GM12875 (cell line): ENCODE results near the gene BPIFB6.

Experiments
- H3K4me3 ChIP-seq: one replicate; pipeline ENCODE4 v1.5.1; 2011; ENCODE audit warnings: low read depth, low read length, control low read depth
- CTCF ChIP-seq: IDR thresholded peaks from 2 replicates; pipeline ENCODE4 v1.5.1; 2011; ENCODE audit warnings: low read depth, mild to moderate bottlenecking, control low read depth, inconsistent platforms, low read length, moderate library complexity, borderline replicate concordance; ENCODE audit not compliant: insufficient read depth

The BPIFB6 gene

GRCh38 chr20:33027769-33028751 lies 3.4 kb upstream of the BPIFB6 start:
- TF ChIP-seq CTCF: no peak
- H3K4me3 ChIP-seq: no peak overlapping the region

- H3K4me3 ChIP-seq: no peak overlapping the region
- no peak for TF ChIP-seq CTCF
These were observed 2.6 kb upstream of the BPIFB6 start for GRCh38 chr20:33028875-33029274.

GRCh38 chr20:33030076-33030475 lies 1.4 kb upstream of the BPIFB6 start:
- H3K4me3 ChIP-seq: no peak overlapping the region
- TF ChIP-seq CTCF: no peak

- no peak overlapping the region for H3K4me3 ChIP-seq
- no peak for TF ChIP-seq CTCF
These were observed 879 bp upstream of the BPIFB6 start for GRCh38 chr20:33030569-33030968.

- H3K4me3 ChIP-seq: no peak overlapping the region
- TF ChIP-seq CTCF: no peak
These were observed 1.1 kb downstream of the BPIFB6 start for GRCh38 chr20:33032555-33032954.

GRCh38 chr20:33033381-33033780 lies 1.9 kb downstream of the BPIFB6 start:
- no peak for TF ChIP-seq CTCF
- no peak overlapping the region for H3K4me3 ChIP-seq

GRCh38 chr20:33034115-33034514 lies 2.7 kb downstream of the BPIFB6 start:
- TF ChIP-seq CTCF: no peak
- no peak overlapping the region for H3K4me3 ChIP-seq
